ENCODE results near the gene METRNL.
"Not testable (repeated sequence)": the region's sequence is repeated elsewhere in the genome, so short reads cannot be mapped to it uniquely, and the experiment has no call there.

The METRNL gene

DNA sequence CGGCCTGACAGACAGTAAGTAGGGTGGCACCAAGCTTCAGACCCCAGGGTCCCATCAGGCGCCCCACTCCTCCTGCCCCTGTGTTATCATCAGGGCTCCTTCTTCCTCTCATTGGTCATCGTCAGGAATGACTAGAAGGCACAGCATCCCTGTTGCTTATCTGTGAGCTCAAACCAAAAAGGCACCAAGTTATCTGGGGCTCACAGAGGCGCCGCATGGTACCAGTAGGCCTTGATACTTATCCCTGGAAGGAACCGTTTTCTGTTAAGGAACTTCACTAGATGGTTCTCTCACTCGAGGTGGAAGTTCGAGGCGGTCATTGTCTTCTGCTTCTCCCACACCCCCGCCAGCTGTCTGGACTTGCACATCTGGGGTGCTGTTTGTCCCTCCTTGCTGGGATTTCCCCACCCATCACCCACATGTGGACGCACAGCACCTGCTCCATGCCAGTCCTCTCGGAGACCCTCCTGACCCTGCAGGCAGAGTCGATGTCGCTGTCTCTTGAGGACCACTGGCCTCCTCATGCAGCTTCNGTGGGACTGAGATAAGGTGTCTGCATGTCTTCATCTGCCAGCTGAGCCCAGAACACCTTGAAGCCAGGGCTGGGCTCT, 52.1 kb downstream of the METRNL start:
- no peaks in the 10 kb centered on the region for H3K9me3 ChIP-seq (ENCODE audit: control insufficient read depth, low read length)
- H3K27me3 ChIP-seq (ENCODE audit: control insufficient read depth, insufficient read depth, low read length): peaks cover 2% of the 10 kb centered on the region
- no peaks in the 10 kb centered on the region for H3K36me3 ChIP-seq (ENCODE audit: control insufficient read depth, insufficient read depth, low read length)

DNA sequence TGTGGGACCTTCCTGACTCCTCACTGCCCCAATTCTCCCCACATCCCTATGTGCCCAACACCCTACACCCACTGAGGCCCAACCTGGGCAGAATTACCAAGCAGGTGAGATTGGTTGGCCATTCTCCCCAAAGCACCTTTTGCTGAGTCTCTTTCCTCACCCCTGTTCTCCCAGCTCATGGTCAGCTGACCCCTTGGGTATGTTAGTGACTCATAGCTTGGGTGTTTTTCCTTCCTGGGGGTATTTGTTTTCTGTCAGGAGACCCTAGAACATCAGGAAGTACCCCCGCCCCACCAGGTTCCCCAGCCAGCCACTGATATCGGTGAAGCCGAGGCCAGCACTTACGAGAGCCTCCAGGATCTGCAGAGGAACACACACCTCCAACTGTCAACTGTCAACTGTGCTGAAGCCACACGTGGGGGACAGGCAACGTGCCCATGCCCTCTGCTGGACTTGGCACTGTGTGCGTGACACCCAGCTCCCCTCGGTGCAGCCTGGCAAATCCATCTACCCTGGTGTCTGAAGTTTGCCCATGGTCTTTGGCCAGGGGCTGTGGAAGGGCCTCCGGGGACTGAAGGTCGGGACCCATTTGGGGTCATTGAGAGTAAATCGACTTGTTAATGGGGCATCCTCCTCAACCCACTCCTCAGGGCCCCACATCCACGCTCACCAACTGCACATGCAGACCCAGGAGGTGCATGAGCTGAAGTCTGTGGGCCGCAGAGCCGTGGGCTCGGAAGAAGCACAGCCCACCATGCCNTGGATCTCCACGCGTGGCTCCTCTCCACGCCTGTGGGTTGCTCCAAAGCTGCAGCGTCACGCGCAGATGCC, 53.1 kb downstream of the METRNL start:
- no peaks in the 10 kb centered on the region for H3K9me3 ChIP-seq (ENCODE audit: control insufficient read depth, low read length)
- no peak overlapping the region for H3K9ac ChIP-seq (ENCODE audit: low read length)
- no peaks in the 10 kb centered on the region for H3K4me1 ChIP-seq (ENCODE audit: control insufficient read depth, insufficient read depth, low read length)
- H3K36me3 ChIP-seq (ENCODE audit: control insufficient read depth, insufficient read depth, low read length): no peaks in the 10 kb centered on the region
- H3K27me3 ChIP-seq (ENCODE audit: control insufficient read depth, insufficient read depth, low read length): peaks cover 2% of the 10 kb centered on the region
- H3K4me3 ChIP-seq (ENCODE audit: low read length): no peak overlapping the region

More for the DNA sequence above, 52.1 kb downstream of the METRNL start:
- H3K4me3 ChIP-seq (ENCODE audit: low read length): no peak overlapping the region
- no peak overlapping the region for H3K9ac ChIP-seq (ENCODE audit: low read length)
- no peaks in the 10 kb centered on the region for H3K4me1 ChIP-seq (ENCODE audit: control insufficient read depth, insufficient read depth, low read length)

DNA sequence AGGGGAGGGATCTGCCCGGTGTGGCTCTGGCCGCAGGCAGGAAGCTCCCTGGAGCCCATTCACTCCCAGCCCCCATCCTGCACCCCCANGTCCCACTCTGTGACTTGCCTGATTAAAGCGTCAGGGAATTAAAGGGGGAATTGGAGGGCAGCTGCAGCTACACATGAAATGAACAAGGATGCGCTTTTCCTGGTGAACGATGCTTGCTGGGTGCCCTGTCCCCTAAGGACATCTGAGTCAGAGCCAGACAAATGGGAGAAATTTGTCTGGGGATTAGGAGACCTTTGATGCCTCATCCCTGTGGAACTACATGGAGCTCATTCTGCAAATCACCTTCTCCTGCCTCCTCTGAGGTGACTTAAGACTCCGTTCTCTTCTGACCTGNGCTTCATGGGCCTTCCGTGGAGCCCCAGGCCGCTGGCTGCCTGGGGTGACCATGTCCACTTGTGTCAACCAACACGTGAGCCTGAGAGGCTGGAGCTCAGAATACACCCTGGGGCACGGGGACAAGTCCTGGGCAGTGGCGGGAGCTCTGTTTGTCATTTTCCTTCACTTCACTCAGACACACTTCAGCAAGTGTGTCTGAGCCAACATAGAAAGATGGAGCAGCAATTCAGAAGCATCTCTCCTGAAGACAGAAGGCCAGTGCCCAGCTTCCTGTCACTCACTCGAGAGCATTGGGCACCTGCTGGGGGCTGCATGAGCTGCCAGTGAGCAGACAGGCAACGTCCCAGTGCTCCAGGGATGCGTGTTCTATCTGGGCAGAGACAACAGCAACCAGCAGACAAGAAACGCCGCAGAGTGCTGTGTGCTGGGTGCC, 54.1 kb downstream of the METRNL start:
- Histone ChIP-seq H3K27me3 (ENCODE audit: control insufficient read depth, insufficient read depth, low read length) (no peaks in the 10 kb centered on the region), H3K36me3 (ENCODE audit: control insufficient read depth, insufficient read depth, low read length) (no peaks in the 10 kb centered on the region), H3K4me1 (ENCODE audit: control insufficient read depth, insufficient read depth, low read length) (no peaks in the 10 kb centered on the region), H3K9me3 (ENCODE audit: control insufficient read depth, low read length) (no peaks in the 10 kb centered on the region), H3K9ac (ENCODE audit: low read length) (no peak overlapping the region), H3K4me3 (ENCODE audit: low read length) (no peak overlapping the region)

- H3K27me3 ChIP-seq (ENCODE audit: control insufficient read depth, insufficient read depth, low read length); H3K4me1 ChIP-seq (ENCODE audit: control insufficient read depth, insufficient read depth, low read length): not testable (repeated sequence)
Measured at GRCh38 chr17:83134456-83134855, 55.0 kb downstream of the METRNL start.

GRCh38 chr17:83135692-83136091, 56.3 kb downstream of the METRNL start:
- no peak overlapping the region for H3K4me3 ChIP-seq (ENCODE audit: low read length)
- H3K9me3 ChIP-seq (ENCODE audit: control insufficient read depth, low read length): no peaks in the 10 kb centered on the region
- no peaks in the 10 kb centered on the region for H3K4me1 ChIP-seq (ENCODE audit: control insufficient read depth, insufficient read depth, low read length)
- H3K27me3 ChIP-seq (ENCODE audit: control insufficient read depth, insufficient read depth, low read length): no peaks in the 10 kb centered on the region
- H3K36me3 ChIP-seq (ENCODE audit: control insufficient read depth, insufficient read depth, low read length): no peaks in the 10 kb centered on the region
- H3K9ac ChIP-seq (ENCODE audit: low read length): no peak overlapping the region

More at GRCh38 chr17:83134456-83134855, 55.0 kb downstream of the METRNL start:
- H3K4me3 ChIP-seq (ENCODE audit: low read length); H3K36me3 ChIP-seq (ENCODE audit: control insufficient read depth, insufficient read depth, low read length); H3K9me3 ChIP-seq (ENCODE audit: control insufficient read depth, low read length); H3K9ac ChIP-seq (ENCODE audit: low read length): not testable (repeated sequence)

- H3K9ac ChIP-seq (ENCODE audit: low read length): no peak overlapping the region
- no peaks in the 10 kb centered on the region for H3K36me3 ChIP-seq (ENCODE audit: control insufficient read depth, insufficient read depth, low read length)
- no peaks in the 10 kb centered on the region for H3K27me3 ChIP-seq (ENCODE audit: control insufficient read depth, insufficient read depth, low read length)
- no peaks in the 10 kb centered on the region for H3K9me3 ChIP-seq (ENCODE audit: control insufficient read depth, low read length)
- H3K4me1 ChIP-seq (ENCODE audit: control insufficient read depth, insufficient read depth, low read length): no peaks in the 10 kb centered on the region
- no peak overlapping the region for H3K4me3 ChIP-seq (ENCODE audit: low read length)
Measured at GRCh38 chr17:83136156-83136555, 56.7 kb downstream of the METRNL start.

DNA sequence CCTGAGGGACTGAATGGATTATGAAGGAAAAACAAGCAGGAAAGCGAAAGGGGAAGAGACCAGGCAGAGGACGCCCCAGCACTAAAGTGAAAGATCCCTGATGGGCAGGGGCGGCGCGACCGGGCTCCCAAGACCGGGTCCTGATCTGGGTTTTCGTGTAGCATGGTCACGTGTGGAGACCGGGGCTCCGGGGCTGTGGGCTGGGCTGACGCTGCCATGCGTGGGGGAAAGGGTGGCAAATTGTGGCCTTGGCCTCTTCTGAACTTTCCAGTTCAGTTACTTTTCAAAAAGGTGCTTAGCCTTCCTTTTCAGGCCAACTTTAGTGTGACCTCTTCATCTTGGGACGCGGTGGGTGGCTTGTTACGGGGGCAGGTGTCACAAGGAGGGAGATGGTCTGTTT, 57.5 kb downstream of the METRNL start:
- H3K4me3 ChIP-seq (ENCODE audit: low read length): no peak overlapping the region
- no peak overlapping the region for H3K9ac ChIP-seq (ENCODE audit: low read length)
- no peaks in the 10 kb centered on the region for H3K4me1 ChIP-seq (ENCODE audit: control insufficient read depth, insufficient read depth, low read length)
- H3K36me3 ChIP-seq (ENCODE audit: control insufficient read depth, insufficient read depth, low read length): no peaks in the 10 kb centered on the region
- H3K27me3 ChIP-seq (ENCODE audit: control insufficient read depth, insufficient read depth, low read length): no peaks in the 10 kb centered on the region
- H3K9me3 ChIP-seq (ENCODE audit: control insufficient read depth, low read length): no peaks in the 10 kb centered on the region

DNA sequence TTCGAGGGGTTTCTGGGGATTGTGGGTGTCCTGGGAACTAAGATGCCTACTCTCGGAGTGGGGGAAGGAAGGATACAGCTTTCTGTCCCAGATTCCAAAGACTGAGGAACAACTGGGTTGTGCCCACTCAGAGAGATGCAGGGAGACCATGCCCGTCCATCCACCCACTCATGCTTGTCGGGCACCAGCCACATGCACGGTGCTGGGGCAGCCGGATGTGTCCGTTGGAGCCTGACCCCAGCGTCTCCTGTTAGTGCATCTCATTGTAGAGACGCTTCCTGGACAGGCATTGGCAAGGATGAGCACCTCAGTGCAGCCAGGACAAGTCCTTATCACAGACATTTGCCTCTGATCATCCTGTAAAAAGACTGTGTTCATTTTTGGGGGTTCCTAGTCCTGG, 58.1 kb downstream of the METRNL start:
- Histone ChIP-seq H3K36me3 (ENCODE audit: control insufficient read depth, insufficient read depth, low read length) (no peaks in the 10 kb centered on the region), H3K27me3 (ENCODE audit: control insufficient read depth, insufficient read depth, low read length) (no peaks in the 10 kb centered on the region), H3K4me3 (ENCODE audit: low read length) (no peak overlapping the region), H3K4me1 (ENCODE audit: control insufficient read depth, insufficient read depth, low read length) (no peaks in the 10 kb centered on the region), H3K9me3 (ENCODE audit: control insufficient read depth, low read length) (no peaks in the 10 kb centered on the region), H3K9ac (ENCODE audit: low read length) (no peak overlapping the region)

DNA sequence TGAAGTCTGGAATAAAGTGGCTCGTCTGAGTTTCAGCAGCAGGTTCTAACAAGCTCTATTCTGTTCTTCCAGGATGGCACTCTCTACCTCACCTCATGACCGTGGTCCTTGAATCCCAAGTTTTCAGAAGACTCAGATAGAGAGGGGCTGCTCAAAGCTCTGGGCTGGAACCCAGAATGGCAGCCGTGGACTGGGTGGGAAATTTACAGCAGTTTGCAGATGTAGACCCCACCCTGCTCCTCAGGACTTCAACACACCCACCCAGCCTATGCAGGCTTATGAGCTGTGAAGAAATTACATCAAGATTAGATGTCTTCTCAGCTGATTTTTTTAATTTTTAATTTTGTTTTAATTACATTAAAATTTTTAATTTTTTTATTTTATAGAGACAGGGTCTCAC, 59.4 kb downstream of the METRNL start:
- Histone ChIP-seq H3K9me3 (ENCODE audit: control insufficient read depth, low read length) (no peaks in the 10 kb centered on the region), H3K9ac (ENCODE audit: low read length) (no peak overlapping the region), H3K4me1 (ENCODE audit: control insufficient read depth, insufficient read depth, low read length) (no peaks in the 10 kb centered on the region), H3K27me3 (ENCODE audit: control insufficient read depth, insufficient read depth, low read length) (no peaks in the 10 kb centered on the region), H3K4me3 (ENCODE audit: low read length) (no peak overlapping the region), H3K36me3 (ENCODE audit: control insufficient read depth, insufficient read depth, low read length) (no peaks in the 10 kb centered on the region)

GRCh38 chr17:83139541-83140248, 60.3 kb downstream of the METRNL start:
- not testable (repeated sequence) for H3K9ac ChIP-seq (ENCODE audit: low read length); H3K4me1 ChIP-seq (ENCODE audit: control insufficient read depth, insufficient read depth, low read length); H3K9me3 ChIP-seq (ENCODE audit: control insufficient read depth, low read length); H3K36me3 ChIP-seq (ENCODE audit: control insufficient read depth, insufficient read depth, low read length); H3K27me3 ChIP-seq (ENCODE audit: control insufficient read depth, insufficient read depth, low read length); H3K4me3 ChIP-seq (ENCODE audit: low read length)

DNA sequence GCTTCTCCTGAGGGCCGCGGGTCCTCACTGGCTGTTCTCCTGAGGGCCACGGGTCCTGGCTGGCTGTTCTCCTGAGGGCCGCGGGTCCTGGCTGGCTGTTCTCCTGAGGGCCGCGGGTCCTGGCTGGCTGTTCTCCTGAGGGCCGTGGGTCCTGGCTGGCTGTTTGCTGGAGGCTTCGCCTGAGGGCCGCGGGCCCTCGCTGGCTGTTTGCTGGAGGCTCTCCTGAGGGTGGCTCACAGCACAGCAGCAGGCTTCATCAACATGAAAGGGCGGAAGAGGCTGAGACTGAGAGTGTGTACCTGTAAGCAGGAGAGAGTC, 60.8 kb downstream of the METRNL start:
- H3K4me1 ChIP-seq (ENCODE audit: control insufficient read depth, insufficient read depth, low read length); H3K9ac ChIP-seq (ENCODE audit: low read length); H3K36me3 ChIP-seq (ENCODE audit: control insufficient read depth, insufficient read depth, low read length); H3K9me3 ChIP-seq (ENCODE audit: control insufficient read depth, low read length); H3K27me3 ChIP-seq (ENCODE audit: control insufficient read depth, insufficient read depth, low read length); H3K4me3 ChIP-seq (ENCODE audit: low read length): not testable (repeated sequence)

DNA sequence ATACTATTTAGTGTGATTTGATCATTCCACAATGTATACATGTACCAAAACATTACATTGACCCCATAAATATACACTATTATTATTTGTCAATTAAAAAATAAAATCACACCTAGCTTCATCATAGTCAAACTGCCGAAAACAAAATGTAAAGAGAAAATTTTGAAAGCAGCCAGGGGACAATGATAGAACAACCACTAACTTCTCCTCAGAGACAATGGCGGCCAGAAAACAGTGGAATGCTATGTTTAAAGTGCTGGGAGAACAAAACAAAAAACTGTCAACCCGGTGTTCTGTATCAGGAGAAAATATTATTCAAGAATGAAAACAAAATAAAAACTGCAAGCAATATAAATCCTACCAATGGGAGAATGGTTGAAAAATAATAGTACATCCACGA, 63.2 kb downstream of the METRNL start:
- H3K9ac ChIP-seq (ENCODE audit: low read length): no peak overlapping the region
- no peaks in the 10 kb centered on the region for H3K9me3 ChIP-seq (ENCODE audit: control insufficient read depth, low read length)
- H3K36me3 ChIP-seq (ENCODE audit: control insufficient read depth, insufficient read depth, low read length): no peaks in the 10 kb centered on the region
- H3K4me1 ChIP-seq (ENCODE audit: control insufficient read depth, insufficient read depth, low read length): peaks cover 8% of the 10 kb centered on the region
- no peaks in the 10 kb centered on the region for H3K27me3 ChIP-seq (ENCODE audit: control insufficient read depth, insufficient read depth, low read length)
- H3K4me3 ChIP-seq (ENCODE audit: low read length): no peak overlapping the region

All from mucosa of stomach (tissue), 1 donor.